CD14-positive monocyte (primary cell): ENCODE results near the gene RPP21. TPM values are rescaled to one million over a fixed set of nuclear protein-coding genes. Genes with fewer than 3 reads are reported as not detected.

Source experiments
- DNase-seq, 3 donors: peaks; one replicate each; pipeline ENCODE4 v3.0.0-alpha.2; 2011 to 2022
- H2AFZ ChIP-seq: 2 replicates; pipeline ENCODE4 v1.6.0; 2012; ENCODE audit warnings: mild to moderate bottlenecking, low read depth, low read length, inconsistent platforms; ENCODE audit not compliant: insufficient read depth, poor library complexity, severe bottlenecking
- H3K27ac ChIP-seq, 2 donors: 1 replicate in 1 of 2; 2 replicates in 1 of 2; pipeline ENCODE4 v1.5.1; 2012 to 2013; ENCODE audit warnings: low read length in 2 of 2, control low read depth in 1 of 2, inconsistent platforms in 1 of 2, low read depth in 1 of 2, mild to moderate bottlenecking in 1 of 2
- H3K27me3 ChIP-seq, 2 donors: one replicate each; pipeline versions ENCODE4 v1.6.0 to v1.6.1; 2011 to 2013; ENCODE audit warnings: low read length in 2 of 2; ENCODE audit not compliant: control insufficient read depth in 2 of 2, insufficient read depth in 2 of 2
- H3K36me3 ChIP-seq, 2 donors: replicated peaks in 1 of 2; 1 replicate in 1 of 2; 2 replicates in 1 of 2; pipeline versions ENCODE4 v1.5.1 to v1.6.1; 2012 to 2013; ENCODE audit warnings: low read length in 2 of 2, control low read depth in 1 of 2, inconsistent platforms in 1 of 2, mild to moderate bottlenecking in 1 of 2; ENCODE audit not compliant: insufficient read depth in 2 of 2, control insufficient read depth in 1 of 2
- H3K4me1 ChIP-seq, 2 donors: 1 replicate in 1 of 2; 2 replicates in 1 of 2; pipeline versions ENCODE4 v1.5.1 to v1.6.1; 2012 to 2013; ENCODE audit warnings: low read length in 2 of 2, control low read depth in 1 of 2, inconsistent platforms in 1 of 2, mild to moderate bottlenecking in 1 of 2, moderate library complexity in 1 of 2; ENCODE audit not compliant: insufficient read depth in 2 of 2, control insufficient read depth in 1 of 2
- H3K4me2 ChIP-seq: replicated peaks from 2 replicates; pipeline ENCODE3; 2012; ENCODE audit warnings: low read length, moderate library complexity, mild to moderate bottlenecking; ENCODE audit not compliant: poor library complexity, severe bottlenecking; ENCODE audit errors: extremely low read depth
- H3K4me3 ChIP-seq, 3 experiments: fragments of 200-600 bp in 1 of 3; sonication (generic) in 1 of 3; replicated peaks in 1 of 3; 1 replicate in 2 of 3; 2 replicates in 1 of 3; pipeline ENCODE4 v1.5.1; 2011 to 2013; ENCODE audit warnings: low read length in 3 of 3, mild to moderate bottlenecking in 3 of 3, control low read depth in 2 of 3, low read depth in 2 of 3, inconsistent platforms in 1 of 3, moderate library complexity in 1 of 3
- H3K79me2 ChIP-seq: 2 replicates; pipeline ENCODE4 v1.6.0; 2012; ENCODE audit warnings: mild to moderate bottlenecking, control low read depth, inconsistent platforms, low read length, moderate library complexity; ENCODE audit not compliant: insufficient read depth
- H3K9ac ChIP-seq: 2 replicates; pipeline ENCODE4 v1.6.0; 2017; ENCODE audit warnings: low read length, mild to moderate bottlenecking; ENCODE audit not compliant: insufficient read depth, poor library complexity, severe bottlenecking
- H3K9me3 ChIP-seq, 2 donors: replicated peaks in 1 of 2; 1 replicate in 1 of 2; 2 replicates in 1 of 2; pipeline versions ENCODE4 v1.5.1 to v1.6.1; 2012 to 2013; ENCODE audit warnings: low read length in 2 of 2, control low read depth in 1 of 2; ENCODE audit not compliant: control insufficient read depth in 1 of 2, insufficient read depth in 1 of 2
- H4K20me1 ChIP-seq: 2 replicates; pipeline ENCODE4 v1.6.0; 2012; ENCODE audit warnings: mild to moderate bottlenecking, low read length, control low read depth, moderate library complexity; ENCODE audit not compliant: insufficient read depth
- H3K27ac Mint-ChIP-seq, 7 donors: one replicate each; pipeline ENCODE4 v1.8.0; 2020; ENCODE audit warnings: mild to moderate bottlenecking in 7 of 7, mixed read lengths in 7 of 7, moderate library complexity in 6 of 7, inconsistent platforms in 2 of 7
- H3K27me3 Mint-ChIP-seq, 3 donors: one replicate each; pipeline ENCODE4 v1.8.0; 2021 to 2022; ENCODE audit warnings: low read depth in 3 of 3, mild to moderate bottlenecking in 3 of 3, mixed read lengths in 3 of 3, moderate library complexity in 3 of 3, inconsistent platforms in 1 of 3
- H3K36me3 Mint-ChIP-seq, 2 donors: one replicate each; pipeline ENCODE4 v1.8.0; 2020; ENCODE audit warnings: mixed read lengths in 2 of 2, inconsistent platforms in 1 of 2, mild to moderate bottlenecking in 1 of 2
- H3K4me1 Mint-ChIP-seq: one replicate; pipeline ENCODE4 v1.8.0; 2020; ENCODE audit warnings: mild to moderate bottlenecking, mixed read lengths
- H3K4me3 Mint-ChIP-seq, 2 donors: one replicate each; pipeline ENCODE4 v1.8.0; 2020; ENCODE audit warnings: mild to moderate bottlenecking in 2 of 2, mixed read lengths in 2 of 2, moderate library complexity in 1 of 2
- H3K9me3 Mint-ChIP-seq, 7 donors: one replicate each; pipeline ENCODE4 v1.8.0; 2020 to 2022; ENCODE audit warnings: mixed read lengths in 7 of 7, mild to moderate bottlenecking in 6 of 7, moderate library complexity in 6 of 7, inconsistent platforms in 2 of 7
- CTCF ChIP-seq: fragments of 200-600 bp; IDR thresholded peaks from one replicate; pipeline ENCODE4 v1.8.0; 2022; ENCODE audit warnings: antibody characterized with exemption, mild to moderate bottlenecking
- WGBS: methylation state at CpG from one replicate; pipeline ENCODE4 v1.1.5; 2013; ENCODE audit warnings: missing lambda C conversion rate; ENCODE audit not compliant: insufficient coverage; 5-methylcytosine and 5-hydroxymethylcytosine counted together
- intact Hi-C, 2 donors: fragments of 100-400 bp; cut with micrococcal nuclease; formaldehyde crosslinking; loops; one replicate each; pipeline versions ENCODE4 v1.15.0 to v1.15.1; 2023
- polyA plus RNA-seq, 3 donors: library from polyadenylated mRNA; depleted of rRNA in 1 of 3; unstranded in 2 of 3; stranded (reverse) in 1 of 3; fragments of 300-500 nt in 2 of 3; fragments of >200 nt in 1 of 3; fragmentation: Illumina TruSeq in 2 of 3; gene quantifications; 1 replicate in 2 of 3; 2 replicates in 1 of 3; pipeline ENCODE4 v1.2.3, GENCODE V29; 2012 to 2021

The RPP21 gene
- polyA plus RNA-seq, 3 donors: 59.2 to 63.6 (median 59.5) TPM

DNA sequence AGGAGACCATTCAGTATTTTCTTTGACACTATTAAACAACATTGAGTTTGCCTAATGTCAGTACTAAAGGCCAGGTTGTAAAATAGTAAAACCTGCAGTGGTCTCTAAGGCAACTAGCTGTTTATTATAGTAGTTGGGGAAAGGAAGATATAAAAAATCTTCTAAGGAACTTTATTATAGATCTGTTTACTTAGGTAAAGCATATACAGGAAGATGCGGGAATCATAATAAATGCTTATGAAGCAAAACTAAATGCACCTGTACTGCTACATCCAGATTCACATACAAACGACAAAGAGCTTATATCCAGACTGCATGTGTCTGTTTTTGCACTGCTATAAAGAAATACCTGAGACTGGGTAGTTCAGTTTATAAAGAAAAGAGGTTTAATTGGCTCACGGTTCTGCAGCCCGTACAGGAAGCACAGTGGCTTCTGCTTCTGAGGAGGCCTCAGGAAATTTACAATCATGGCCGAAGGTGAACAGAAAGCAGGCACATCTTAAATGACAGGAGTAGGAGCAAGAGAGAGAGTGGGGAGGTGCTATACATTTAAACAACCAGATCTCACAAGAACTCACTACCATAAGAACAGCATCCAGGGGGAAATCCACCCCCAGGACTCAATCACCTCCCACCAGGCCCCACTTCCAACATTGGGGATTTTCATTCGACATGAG lies 26.9 kb upstream of the RPP21 start:
- no peaks in the 10 kb centered on the region for H3K27me3 ChIP-seq
- H3K4me1 ChIP-seq: no peaks in the 10 kb centered on the region
- Mint-ChIP-seq H3K36me3 (peaks cover 40 to 55% of the 10 kb centered on the region in 2 donors), H3K4me3 (no peak overlapping the region), H3K27me3 (no peaks in the 10 kb centered on the region), H3K9me3 (no peaks in the 10 kb centered on the region), H3K27ac (peak overlapping the region in 2 of 7 donors; percentile 1 to 70), H3K4me1 (peaks cover 28% of the 10 kb centered on the region)
- no peaks in the 10 kb centered on the region for H3K9me3 ChIP-seq
- intact Hi-C loops: no loop called here
- H3K36me3 ChIP-seq: peaks cover 15 to 60% of the 10 kb centered on the region in 2 donors
- H2AFZ ChIP-seq: no peak overlapping the region
- no peak for DNase-seq
- H3K27ac ChIP-seq: no peak overlapping the region
- no peak overlapping the region for H3K9ac ChIP-seq
- no peak for TF ChIP-seq CTCF
- 36% methylated on average over 2 of the region's 6 CpGs for WGBS
- H3K79me2 ChIP-seq: peaks cover 76% of the 10 kb centered on the region
- no peak overlapping the region for H3K4me2 ChIP-seq
- H3K4me3 ChIP-seq: no peak overlapping the region
- H4K20me1 ChIP-seq: peaks cover 93% of the 10 kb centered on the region

DNA sequence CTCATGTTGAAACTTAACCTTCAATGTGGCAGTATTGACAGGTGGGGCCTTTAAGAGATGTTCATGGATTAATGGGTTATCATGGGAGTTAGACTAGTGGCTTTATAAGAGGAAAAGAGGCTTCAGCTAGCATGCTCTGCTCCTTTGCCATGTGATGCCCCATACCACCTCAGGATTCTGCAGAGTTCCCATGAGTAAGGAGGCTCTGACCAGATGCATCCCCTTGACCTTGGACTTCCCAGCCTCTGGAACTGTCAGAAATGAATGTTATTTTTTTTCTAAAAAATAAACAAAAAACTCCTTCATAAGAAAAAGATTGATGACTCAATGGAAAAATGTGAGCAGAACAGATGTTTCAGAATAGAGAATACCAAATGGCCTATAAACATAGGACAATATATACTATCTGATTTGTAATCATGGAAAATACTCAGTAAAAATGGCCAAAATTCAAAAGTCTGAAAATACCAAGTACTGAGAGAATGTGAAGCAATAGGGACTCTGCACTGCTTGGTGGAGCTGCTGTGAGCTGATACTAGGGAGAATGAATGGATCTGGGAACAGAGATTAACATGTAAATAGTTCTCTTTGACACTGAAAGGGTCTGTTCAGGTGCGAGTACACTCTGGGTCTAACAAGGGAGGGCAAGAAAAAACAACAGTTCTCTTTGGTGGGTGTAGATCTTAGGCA lies 25.7 kb upstream of the RPP21 start:
- 100% methylated on average over 1 of the region's 1 CpG for WGBS
- Mint-ChIP-seq H3K27ac (no peak overlapping the region), H3K27me3 (no peaks in the 10 kb centered on the region), H3K9me3 (no peaks in the 10 kb centered on the region), H3K4me1 (peaks cover 36% of the 10 kb centered on the region), H3K36me3 (peaks cover 29 to 43% of the 10 kb centered on the region in 2 donors), H3K4me3 (no peak overlapping the region)
- Histone ChIP-seq H3K36me3 (peaks cover 5 to 48% of the 10 kb centered on the region in 2 donors), H3K9ac (no peak overlapping the region), H3K4me3 (no peak overlapping the region), H3K4me1 (no peaks in the 10 kb centered on the region), H2AFZ (no peak overlapping the region), H3K27me3 (no peaks in the 10 kb centered on the region), H3K79me2 (peaks cover 88% of the 10 kb centered on the region), H3K4me2 (no peak overlapping the region), H4K20me1 (peaks cover 90% of the 10 kb centered on the region), H3K27ac (no peak overlapping the region), H3K9me3 (no peaks in the 10 kb centered on the region)
- TF ChIP-seq CTCF: no peak
- DNase-seq: no peak
- intact Hi-C loops: no loop called here
